ENCODE results near the gene MCCD1.
"Not testable (repeated sequence)": the region's sequence is repeated elsewhere in the genome, so short reads cannot be mapped to it uniquely, and the experiment has no call there.

MCCD1 gene

GRCh38 chr6:31528821-31529328 lies at the start of gene MCCD1:
Gene MCCD1 (plus strand): TSS chr6:31528962. CDS start chr6:31529015, 53 bp downstream.
- no peak for DNase-seq

- no peak for DNase-seq
Measured at GRCh38 chr6:31479151-31479932, 49.4 kb upstream of the MCCD1 start.

GRCh38 chr6:31479933-31480535 lies 48.7 kb upstream of the MCCD1 start:
- no peak for DNase-seq

- no peak for DNase-seq
Measured at GRCh38 chr6:31480574-31480973, 48.2 kb upstream of the MCCD1 start.

GRCh38 chr6:31483392-31483791 lies 45.4 kb upstream of the MCCD1 start:
- no peak for DNase-seq

GRCh38 chr6:31485055-31485454 lies 43.7 kb upstream of the MCCD1 start:
- DNase-seq = no peak

- not testable (repeated sequence) for DNase-seq
Measured at GRCh38 chr6:31486065-31486837, 42.5 kb upstream of the MCCD1 start.

- not testable (repeated sequence) for DNase-seq
Measured at GRCh38 chr6:31487674-31488073, 41.1 kb upstream of the MCCD1 start.

- DNase-seq = no peak
Measured at GRCh38 chr6:31489086-31489485, 39.7 kb upstream of the MCCD1 start.

GRCh38 chr6:31490115-31490873 lies 38.5 kb upstream of the MCCD1 start:
- DNase-seq = no peak

- DNase-seq = not testable (repeated sequence)
Measured at GRCh38 chr6:31493550-31493874, 35.2 kb upstream of the MCCD1 start.

GRCh38 chr6:31493875-31494694 lies 34.7 kb upstream of the MCCD1 start:
- DNase-seq = peak; percentile 71 to 73

GRCh38 chr6:31495580-31495979 lies 33.2 kb upstream of the MCCD1 start:
- DNase-seq = no peak

- DNase-seq = not testable (repeated sequence)
Measured at GRCh38 chr6:31496826-31497225, 31.9 kb upstream of the MCCD1 start.

GRCh38 chr6:31497531-31498476 lies 31.0 kb upstream of the MCCD1 start, which contains the start of gene MICB:
Gene MICB (plus strand): TSS chr6:31498145. CDS start chr6:31498194, 49 bp downstream.
- DNase-seq = peak; percentile 84 to 85

GRCh38 chr6:31498748-31499147 lies 30.0 kb upstream of the MCCD1 start:
- no peak for DNase-seq

GRCh38 chr6:31499648-31500047 lies 29.1 kb upstream of the MCCD1 start:
- DNase-seq = not testable (repeated sequence)

- DNase-seq = no peak
Measured at GRCh38 chr6:31502586-31502985, 26.2 kb upstream of the MCCD1 start.

- not testable (repeated sequence) for DNase-seq
Measured at GRCh38 chr6:31509036-31509435, 19.7 kb upstream of the MCCD1 start.

- DNase-seq = no peak
Measured at GRCh38 chr6:31510007-31510406, 18.8 kb upstream of the MCCD1 start.

Measured in activated CD4-positive, alpha-beta T cell treated with anti-CD3 and anti-CD28 coated beads, Interleukin-2, amount 50 U/mL, for 4 hours (primary cell).